KMS-11 (cell line): ENCODE data around the gene RAB6B.
A peak's percentile ranks its signal among the peaks of the same experiment; 100 is the strongest.

ENCODE experiments used
- H2AFZ ChIP-seq: fragments of 200-600 bp; sonication (generic); 2 replicates; pipeline ENCODE4 v1.6.1; 2016; ENCODE audit warnings: antibody characterized with exemption, mixed run types, low read depth
- H3K27ac ChIP-seq: fragments of 200-600 bp; sonication (generic); 2 replicates; pipeline ENCODE4 v1.6.1; 2016; ENCODE audit warnings: mild to moderate bottlenecking, mixed run types
- H3K27me3 ChIP-seq: fragments of 200-600 bp; sonication (generic); 2 replicates; pipeline ENCODE4 v1.6.1; 2017; ENCODE audit warnings: mild to moderate bottlenecking, low read depth, mixed run types, moderate library complexity; ENCODE audit not compliant: insufficient read depth
- H3K36me3 ChIP-seq: fragments of 200-600 bp; sonication (generic); 2 replicates; pipeline ENCODE4 v1.6.1; 2017; ENCODE audit warnings: mild to moderate bottlenecking, mixed run types; ENCODE audit not compliant: insufficient read depth
- H3K4me1 ChIP-seq: fragments of 200-600 bp; sonication (generic); 2 replicates; pipeline ENCODE4 v1.6.1; 2016; ENCODE audit warnings: mild to moderate bottlenecking, low read depth, mixed run types; ENCODE audit not compliant: poor library complexity, severe bottlenecking
- H3K4me2 ChIP-seq: fragments of 200-600 bp; sonication (generic); 2 replicates; pipeline ENCODE4 v1.7.0; 2016; ENCODE audit warnings: mild to moderate bottlenecking, mixed run types
- H3K4me3 ChIP-seq: fragments of 200-600 bp; sonication (generic); IDR thresholded peaks from 2 replicates; pipeline ENCODE4 v1.6.1; 2017; ENCODE audit warnings: low read depth, low read length, mixed read lengths; ENCODE audit not compliant: insufficient read depth
- H3K79me2 ChIP-seq: fragments of 200-600 bp; sonication (generic); 2 replicates; pipeline ENCODE4 v1.6.1; 2016; ENCODE audit warnings: low read depth, mixed run types; ENCODE audit not compliant: insufficient read depth
- H3K9ac ChIP-seq: fragments of 200-600 bp; sonication (generic); 2 replicates; pipeline ENCODE4 v1.6.1; 2016; ENCODE audit warnings: mild to moderate bottlenecking, mixed run types
- H4K20me1 ChIP-seq: fragments of 200-600 bp; sonication (generic); 2 replicates; pipeline ENCODE4 v1.6.1; 2016; ENCODE audit warnings: mild to moderate bottlenecking, mixed run types; ENCODE audit not compliant: insufficient read depth
- TF ChIP-seq, protein P1 (sequence below): fragments of 200-600 bp; sonication (generic); conservative IDR thresholded peaks from 2 replicates; pipeline ENCODE4 v1.6.1; 2017; ENCODE audit warnings: low read depth, mild to moderate bottlenecking, antibody characterized with exemption, low read length, moderate library complexity, mixed read lengths

RAB6B gene

GRCh38 chr3:133897547-133897946 lies 1.9 kb upstream of the RAB6B start:
- Histone ChIP-seq H2AFZ (no peak overlapping the region), H3K79me2 (no peaks in the 10 kb centered on the region), H4K20me1 (no peaks in the 10 kb centered on the region), H3K4me1 (no peaks in the 10 kb centered on the region), H3K9ac (no peak overlapping the region), H3K4me3 (no peak overlapping the region), H3K36me3 (no peaks in the 10 kb centered on the region), H3K4me2 (no peak overlapping the region), H3K27me3 (no peaks in the 10 kb centered on the region), H3K27ac (no peak overlapping the region)
- TF ChIP-seq, protein P1, sequence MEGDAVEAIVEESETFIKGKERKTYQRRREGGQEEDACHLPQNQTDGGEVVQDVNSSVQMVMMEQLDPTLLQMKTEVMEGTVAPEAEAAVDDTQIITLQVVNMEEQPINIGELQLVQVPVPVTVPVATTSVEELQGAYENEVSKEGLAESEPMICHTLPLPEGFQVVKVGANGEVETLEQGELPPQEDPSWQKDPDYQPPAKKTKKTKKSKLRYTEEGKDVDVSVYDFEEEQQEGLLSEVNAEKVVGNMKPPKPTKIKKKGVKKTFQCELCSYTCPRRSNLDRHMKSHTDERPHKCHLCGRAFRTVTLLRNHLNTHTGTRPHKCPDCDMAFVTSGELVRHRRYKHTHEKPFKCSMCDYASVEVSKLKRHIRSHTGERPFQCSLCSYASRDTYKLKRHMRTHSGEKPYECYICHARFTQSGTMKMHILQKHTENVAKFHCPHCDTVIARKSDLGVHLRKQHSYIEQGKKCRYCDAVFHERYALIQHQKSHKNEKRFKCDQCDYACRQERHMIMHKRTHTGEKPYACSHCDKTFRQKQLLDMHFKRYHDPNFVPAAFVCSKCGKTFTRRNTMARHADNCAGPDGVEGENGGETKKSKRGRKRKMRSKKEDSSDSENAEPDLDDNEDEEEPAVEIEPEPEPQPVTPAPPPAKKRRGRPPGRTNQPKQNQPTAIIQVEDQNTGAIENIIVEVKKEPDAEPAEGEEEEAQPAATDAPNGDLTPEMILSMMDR = no peak

- TF ChIP-seq, protein P1 = no peak
- Histone ChIP-seq H3K4me3 (peak overlapping the region; percentile 69), H3K79me2 (no peaks in the 10 kb centered on the region), H3K4me2 (peak overlapping the region; percentile 95), H4K20me1 (no peaks in the 10 kb centered on the region), H3K36me3 (no peaks in the 10 kb centered on the region), H3K4me1 (no peaks in the 10 kb centered on the region), H3K27me3 (no peaks in the 10 kb centered on the region), H3K27ac (no peak overlapping the region), H2AFZ (peak overlapping the region; percentile 96), H3K9ac (peak overlapping the region; percentile 19; the same call in 1 of the 2 replicates)
These were observed 500 bp upstream of the RAB6B start for GRCh38 chr3:133896002-133896761.

GRCh38 chr3:133894353-133895207 lies 1.1 kb downstream of the RAB6B start:
- H3K36me3 ChIP-seq = no peaks in the 10 kb centered on the region
- H3K79me2 ChIP-seq = no peaks in the 10 kb centered on the region
- no peak overlapping the region for H3K9ac ChIP-seq
- no peaks in the 10 kb centered on the region for H3K27me3 ChIP-seq
- no peak overlapping the region for H3K27ac ChIP-seq
- no peak overlapping the region for H3K4me2 ChIP-seq
- H2AFZ ChIP-seq = no peak overlapping the region
- H3K4me3 ChIP-seq = no peak overlapping the region
- H4K20me1 ChIP-seq = no peaks in the 10 kb centered on the region
- H3K4me1 ChIP-seq = no peaks in the 10 kb centered on the region
- TF ChIP-seq, protein P1 = no peak

- Histone ChIP-seq H3K4me2 (no peak overlapping the region), H3K27me3 (no peaks in the 10 kb centered on the region)
These were observed 1.9 kb downstream of the RAB6B start for GRCh38 chr3:133893683-133894352.

More at GRCh38 chr3:133893683-133894352, 1.9 kb downstream of the RAB6B start:
- H3K4me1 ChIP-seq = no peaks in the 10 kb centered on the region
- TF ChIP-seq, protein P1 = no peak
- no peak overlapping the region for H3K4me3 ChIP-seq
- no peaks in the 10 kb centered on the region for H4K20me1 ChIP-seq
- H3K79me2 ChIP-seq = no peaks in the 10 kb centered on the region
- H3K27ac ChIP-seq = no peak overlapping the region
- H3K9ac ChIP-seq = no peak overlapping the region
- H3K36me3 ChIP-seq = no peaks in the 10 kb centered on the region
- H2AFZ ChIP-seq = no peak overlapping the region
